Measurements from ENCODE around the gene TUBGCP6. TPM values are rescaled to one million over a fixed set of nuclear protein-coding genes. Genes with fewer than 3 reads are reported as not detected.

The TUBGCP6 gene
- total RNA-seq, 2 donors from 2014 or later: 64.9 to 69.7 TPM

GRCh38 chr22:50255607-50256006 lies 10.8 kb upstream of the TUBGCP6 start:
- DNase-seq (no peak), ATAC-seq (replicated peaks in 1 of 2) (no peak)
- Mint-ChIP-seq H3K36me3 (ENCODE audit: insufficient read depth in 2 of 2) (no peaks in the 10 kb centered on the region), H3K9me3 (no peaks in the 10 kb centered on the region), H3K27me3 (ENCODE audit: low read depth) (no peaks in the 10 kb centered on the region), H3K4me1 (ENCODE audit: low read depth) (no peaks in the 10 kb centered on the region), H3K4me3 (no peak overlapping the region), H3K27ac (no peak overlapping the region)

DNA sequence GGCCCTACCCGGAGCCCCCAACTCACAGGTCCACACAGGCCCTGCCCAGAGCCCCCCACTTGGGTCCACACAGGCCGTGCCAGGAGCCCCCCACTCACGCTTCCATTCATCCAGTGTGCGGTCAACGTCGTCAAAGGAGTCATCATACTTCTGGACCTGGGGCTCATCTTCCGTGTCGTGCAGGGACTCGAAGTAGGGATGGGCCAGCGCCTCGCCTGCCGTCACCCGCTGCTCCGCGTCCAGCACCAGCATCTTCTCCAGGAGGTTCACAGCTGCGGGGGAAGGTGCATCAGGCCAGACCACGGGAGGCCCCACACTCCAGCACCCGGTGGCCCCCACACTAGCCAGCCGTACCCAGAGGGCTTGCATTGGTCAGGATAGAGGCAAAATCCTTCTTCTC lies 10.3 kb upstream of the TUBGCP6 start:
- DNase-seq: no peak
- H3K9me3 Mint-ChIP-seq: no peaks in the 10 kb centered on the region
- H3K27me3 Mint-ChIP-seq (ENCODE audit: low read depth): no peaks in the 10 kb centered on the region
- ATAC-seq (replicated peaks in 1 of 2): no peak
- peaks cover 3% of the 10 kb centered on the region for H3K4me1 Mint-ChIP-seq (ENCODE audit: low read depth)
- no peak overlapping the region for H3K4me3 Mint-ChIP-seq
- H3K36me3 Mint-ChIP-seq (ENCODE audit: insufficient read depth in 2 of 2): no peaks in the 10 kb centered on the region
- no peak overlapping the region for H3K27ac Mint-ChIP-seq

DNA sequence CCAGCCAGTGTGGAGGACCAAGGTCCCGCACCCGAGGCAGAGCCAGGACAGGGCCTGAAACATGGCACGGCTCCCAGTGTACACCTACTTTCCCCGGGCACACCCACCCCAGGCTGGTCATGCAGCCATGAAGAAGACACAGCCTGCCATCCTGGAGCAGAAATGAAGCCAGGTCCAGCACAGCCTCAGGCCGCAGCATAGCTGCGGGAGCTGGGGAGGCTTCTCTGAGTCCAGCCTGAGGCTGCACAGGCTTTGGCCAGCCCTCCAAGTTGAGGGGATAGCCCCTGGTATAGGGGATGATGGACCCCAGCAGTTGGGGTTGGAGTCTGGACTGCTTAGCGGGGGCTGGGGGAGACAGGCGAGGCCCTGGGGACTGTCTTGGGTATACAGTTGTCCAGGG lies 9.1 kb upstream of the TUBGCP6 start:
- peaks cover 6% of the 10 kb centered on the region for H3K4me1 Mint-ChIP-seq (ENCODE audit: low read depth)
- H3K9me3 Mint-ChIP-seq: no peaks in the 10 kb centered on the region
- no peak overlapping the region for H3K27ac Mint-ChIP-seq
- H3K36me3 Mint-ChIP-seq (ENCODE audit: insufficient read depth in 2 of 2): no peaks in the 10 kb centered on the region
- DNase-seq: no peak
- H3K4me3 Mint-ChIP-seq: no peak overlapping the region
- H3K27me3 Mint-ChIP-seq (ENCODE audit: low read depth): no peaks in the 10 kb centered on the region
- ATAC-seq (replicated peaks in 1 of 2): no peak

DNA sequence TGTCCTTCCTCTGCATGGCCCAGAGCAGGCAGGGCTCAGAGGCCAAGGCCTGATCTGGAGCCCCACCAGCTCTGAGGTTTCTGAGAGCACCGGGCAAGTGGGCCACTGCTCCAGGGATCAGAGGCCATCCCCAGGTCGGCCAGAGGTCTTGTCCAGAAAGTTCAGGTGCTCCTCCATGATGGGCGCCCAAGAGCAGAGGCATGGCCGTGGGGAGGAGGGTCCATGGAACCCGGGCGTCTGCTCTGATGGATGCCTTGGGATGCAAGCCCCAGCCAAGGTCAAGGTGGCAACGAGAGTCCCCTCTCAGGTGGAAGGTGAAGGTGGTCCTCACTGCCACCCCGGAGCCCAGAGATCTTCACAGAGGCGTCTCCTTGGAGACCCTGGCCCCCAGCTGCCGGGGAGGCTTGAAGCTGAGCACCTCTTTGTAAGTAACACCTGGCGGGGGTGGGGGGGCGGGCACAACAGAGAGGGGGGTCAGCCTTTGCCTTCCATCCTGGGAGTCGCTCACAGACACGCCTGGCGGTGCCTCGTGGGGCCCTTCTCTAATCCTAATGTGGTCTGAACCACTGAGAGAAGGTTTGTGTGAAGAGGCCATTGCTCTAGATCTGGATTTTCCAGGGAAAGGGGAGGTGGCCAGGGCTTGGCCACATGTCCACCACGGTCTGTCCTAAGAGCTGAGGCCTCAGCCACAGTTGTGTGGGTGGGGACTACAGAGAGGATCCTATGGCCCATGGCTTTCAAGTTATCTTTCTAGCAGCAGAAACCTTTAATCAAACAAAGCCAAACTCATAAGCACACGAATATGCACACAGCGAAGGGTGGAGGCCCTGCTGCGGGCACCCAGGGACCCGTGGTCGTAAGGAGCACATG lies 8.5 kb upstream of the TUBGCP6 start:
- Mint-ChIP-seq H3K27ac (no peak overlapping the region), H3K4me1 (ENCODE audit: low read depth) (peaks cover 6% of the 10 kb centered on the region), H3K36me3 (ENCODE audit: insufficient read depth in 2 of 2) (no peaks in the 10 kb centered on the region)

DNA sequence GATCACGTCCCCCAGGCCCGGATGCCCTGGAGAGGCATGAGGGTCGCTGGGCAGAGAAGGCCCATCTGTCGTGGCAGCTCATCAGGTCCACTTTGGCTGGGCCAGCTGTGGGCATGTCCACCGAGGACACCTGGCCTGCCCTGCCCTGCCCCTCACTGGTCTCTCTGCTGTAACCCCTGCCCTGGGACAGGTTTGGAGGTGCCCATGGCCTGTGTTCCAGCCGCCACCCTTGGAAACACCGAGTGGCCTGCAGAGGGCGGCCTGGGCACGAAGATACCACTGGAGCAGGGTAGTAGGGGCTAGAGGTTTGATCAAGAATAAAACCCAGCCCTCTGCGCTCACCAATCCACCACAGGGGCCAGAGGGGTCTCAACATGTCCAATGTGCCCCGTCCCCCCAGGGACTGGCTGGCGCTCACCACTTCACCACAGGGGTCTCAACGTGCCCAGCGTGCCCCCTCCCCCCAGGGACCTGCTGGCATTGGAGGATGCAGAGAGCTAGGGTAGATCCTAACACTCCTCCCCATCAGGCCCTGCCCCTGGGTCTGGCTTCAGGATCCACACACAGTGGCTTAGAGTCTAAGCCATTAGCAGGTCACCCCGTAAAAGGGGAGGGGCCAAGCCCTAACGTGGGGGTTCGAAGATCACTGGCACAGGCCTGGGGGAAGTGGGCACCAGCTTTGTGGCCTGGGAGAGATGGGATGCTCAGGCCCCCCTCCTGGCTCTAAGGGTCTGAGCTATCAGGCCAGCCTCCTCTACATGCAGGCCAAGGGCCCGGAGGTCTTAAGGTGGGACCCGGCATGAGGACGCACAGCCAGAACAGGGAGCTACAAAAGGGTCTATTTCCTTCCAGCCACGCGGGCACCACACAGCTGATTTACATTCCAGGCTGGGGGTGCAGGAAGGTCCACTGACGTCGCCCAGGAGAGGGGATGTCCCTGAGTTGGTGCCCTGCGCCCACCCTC lies 7.5 kb upstream of the TUBGCP6 start:
- Mint-ChIP-seq H3K9me3 (no peaks in the 10 kb centered on the region), H3K27me3 (ENCODE audit: low read depth) (no peaks in the 10 kb centered on the region), H3K27ac (no peak overlapping the region), H3K4me1 (ENCODE audit: low read depth) (peaks cover 13% of the 10 kb centered on the region), H3K36me3 (ENCODE audit: insufficient read depth in 2 of 2) (peaks cover 0 to under 1% of the 10 kb centered on the region in 2 donors), H3K4me3 (peak overlapping the region; percentile 50 to 85)
- ATAC-seq (replicated peaks in 1 of 2) (peak; percentile 64 to 67), DNase-seq (peak; percentile 80 to 81)

More for the DNA sequence above, 8.5 kb upstream of the TUBGCP6 start:
- no peak for DNase-seq
- no peak overlapping the region for H3K4me3 Mint-ChIP-seq
- no peak for ATAC-seq (replicated peaks in 1 of 2)
- H3K9me3 Mint-ChIP-seq: no peaks in the 10 kb centered on the region
- H3K27me3 Mint-ChIP-seq (ENCODE audit: low read depth): no peaks in the 10 kb centered on the region

DNA sequence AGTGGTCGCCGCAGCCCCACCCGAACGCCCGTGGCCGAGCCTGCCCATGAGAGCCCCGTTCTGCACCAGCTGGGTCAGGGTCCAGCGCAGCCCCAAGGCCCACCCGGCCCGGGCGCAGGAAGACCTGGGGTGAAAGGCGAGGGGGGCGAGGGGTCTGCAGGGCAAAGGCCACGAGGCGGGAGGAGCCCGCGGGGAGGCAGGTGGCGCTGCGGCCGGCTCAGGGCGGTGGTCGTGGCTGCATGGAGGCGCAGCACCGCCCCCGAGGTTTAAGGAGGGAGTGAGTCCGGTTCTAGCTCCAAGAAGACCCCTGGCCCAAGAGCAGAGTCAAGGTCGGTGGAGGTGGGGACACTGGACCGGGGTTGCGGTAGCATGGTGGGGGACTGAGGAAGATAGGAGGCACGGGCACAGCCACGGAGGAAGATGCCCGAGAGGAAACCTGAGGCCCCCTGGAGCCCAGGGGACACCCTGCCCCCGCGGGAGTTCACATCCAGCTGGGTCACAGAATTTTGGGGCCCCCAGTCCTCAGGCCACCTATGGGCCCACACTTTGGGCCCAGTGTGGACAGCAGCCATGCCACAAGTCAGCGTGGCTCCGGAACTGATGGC lies 6.8 kb upstream of the TUBGCP6 start:
- H3K4me3 Mint-ChIP-seq: peak overlapping the region; percentile 39 to 85
- H3K9me3 Mint-ChIP-seq: no peaks in the 10 kb centered on the region
- no peak for DNase-seq
- H3K27ac Mint-ChIP-seq: no peak overlapping the region
- H3K36me3 Mint-ChIP-seq (ENCODE audit: insufficient read depth in 2 of 2): peaks cover 0 to 2% of the 10 kb centered on the region in 2 donors
- H3K4me1 Mint-ChIP-seq (ENCODE audit: low read depth): peaks cover 13% of the 10 kb centered on the region
- ATAC-seq (replicated peaks in 1 of 2): peak; percentile 1 to 6
- no peaks in the 10 kb centered on the region for H3K27me3 Mint-ChIP-seq (ENCODE audit: low read depth)

DNA sequence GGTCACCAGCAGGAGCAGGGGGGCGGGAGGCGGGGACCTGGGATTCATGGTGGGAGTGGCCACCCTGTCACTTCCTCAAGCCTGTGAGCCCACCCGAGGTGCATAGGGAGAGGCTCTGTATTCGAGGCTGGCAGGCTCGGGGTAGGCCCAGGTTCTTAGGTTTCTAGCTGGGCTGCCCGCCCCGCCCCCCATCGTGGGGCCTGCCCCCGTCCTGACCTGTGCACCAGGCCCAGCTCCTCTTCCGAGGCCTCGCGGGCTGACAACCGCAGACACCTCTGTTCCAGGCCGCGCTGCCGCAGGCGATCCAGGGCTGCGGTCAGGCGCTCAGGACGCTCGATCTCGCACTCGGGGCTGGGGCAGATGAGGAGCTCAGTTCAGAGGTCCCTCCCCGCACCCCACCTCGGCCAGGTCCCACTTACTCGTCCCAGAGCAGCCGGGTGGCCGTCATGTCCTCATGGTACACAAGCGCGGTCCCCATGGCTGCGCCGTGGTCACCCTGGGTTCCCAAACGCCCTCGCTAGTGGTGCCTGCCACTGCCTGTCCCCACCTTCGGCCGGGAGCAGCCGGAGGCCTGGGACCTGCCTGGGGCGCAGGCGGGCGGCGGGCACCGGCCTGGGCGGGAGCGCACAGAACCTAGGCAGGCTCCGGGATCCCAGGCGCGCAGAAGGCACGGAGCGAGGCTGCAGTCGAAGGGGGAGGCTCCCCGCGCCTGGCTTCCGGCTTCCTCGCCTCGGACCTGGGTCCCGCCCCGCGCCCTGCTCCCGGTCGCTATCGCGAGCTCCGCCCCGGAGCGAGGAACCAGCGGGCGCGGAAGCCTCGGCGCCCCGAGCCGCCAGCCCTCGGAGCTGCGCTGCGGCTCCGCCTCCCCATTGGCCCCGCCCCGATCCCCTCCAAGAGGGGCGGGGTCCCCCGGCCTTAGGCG lies 6.0 kb upstream of the TUBGCP6 start, which contains the start of gene HDAC10:
TSS of gene HDAC10 (minus strand) at position 711 of the 922 bp plus-strand sequence. CDS start at position 478, 233 bp downstream.
- ATAC-seq (replicated peaks in 1 of 2) (peak; percentile 87), DNase-seq (peak; percentile 90)
- H3K27me3 Mint-ChIP-seq (ENCODE audit: low read depth): no peaks in the 10 kb centered on the region
- H3K4me3 Mint-ChIP-seq: peak within 1 kb of the TSS; percentile 85 to 87
- no peaks in the 10 kb centered on the region for H3K9me3 Mint-ChIP-seq
- H3K36me3 Mint-ChIP-seq (ENCODE audit: insufficient read depth in 2 of 2): peaks cover 0 to 2% of the 10 kb centered on the region in 2 donors
- H3K4me1 Mint-ChIP-seq (ENCODE audit: low read depth): peaks cover 13% of the 10 kb centered on the region
- H3K27ac Mint-ChIP-seq: no peak within 1 kb of the TSS

DNA sequence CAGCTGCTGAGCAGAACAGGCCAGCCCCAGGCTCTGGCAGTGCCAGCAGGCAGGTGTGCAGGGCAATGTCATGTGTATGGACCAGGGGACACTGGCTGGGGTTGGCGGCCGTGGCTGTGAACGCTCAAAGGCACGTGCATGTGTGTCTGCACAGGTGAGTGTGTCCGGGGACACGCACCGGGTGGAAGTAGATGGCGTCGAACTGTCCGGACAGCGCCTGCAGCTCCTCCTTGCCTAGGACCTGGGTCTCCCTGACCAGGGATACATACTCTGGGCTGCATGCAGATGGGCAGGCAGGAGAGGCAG lies 5.4 kb upstream of the TUBGCP6 start:
- no peak for DNase-seq
- ATAC-seq (replicated peaks in 1 of 2): no peak

DNA sequence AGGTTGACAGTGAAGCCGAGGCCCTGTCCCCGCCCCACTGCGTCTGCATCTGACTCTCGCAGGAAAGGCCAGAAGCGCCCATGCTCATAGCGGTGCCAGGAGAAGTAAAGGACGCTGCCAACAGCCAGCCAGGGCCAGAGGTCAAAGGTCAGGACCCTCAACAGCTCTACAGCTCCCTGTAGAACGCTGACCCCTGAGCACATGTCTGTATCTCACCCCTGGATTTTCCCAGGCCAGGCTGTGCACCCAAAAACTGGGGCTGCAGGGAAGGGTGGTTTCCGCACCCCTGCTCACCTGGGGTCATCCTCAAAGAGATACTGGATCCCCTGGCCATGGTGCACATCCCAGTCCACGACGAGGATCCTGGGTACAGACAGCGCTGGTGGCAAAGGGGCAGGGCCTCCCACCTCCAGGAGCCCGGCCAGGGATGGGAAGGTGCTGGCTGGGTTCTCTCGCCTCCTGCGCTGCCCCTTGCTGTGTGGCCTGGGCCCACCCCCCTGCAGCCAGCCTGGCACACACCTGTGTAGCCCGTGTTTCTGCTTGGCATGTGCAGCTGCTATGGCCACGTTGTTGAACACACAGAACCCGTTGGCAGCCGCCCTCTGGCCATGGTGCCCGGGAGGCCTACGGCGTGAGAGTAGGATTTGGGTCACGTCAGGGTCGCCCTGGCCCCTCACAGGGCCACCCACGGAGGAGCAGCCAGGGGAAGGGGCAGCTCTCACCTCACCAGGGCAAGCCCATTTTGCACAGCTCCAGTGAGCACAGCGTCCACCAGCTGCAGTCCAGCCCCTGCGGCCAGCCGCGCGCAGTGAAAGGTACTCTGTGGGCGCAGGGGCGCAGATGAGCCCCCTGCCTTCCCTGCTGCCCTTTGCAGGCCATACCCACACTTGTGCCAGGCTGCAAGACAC lies 4.8 kb upstream of the TUBGCP6 start:
- H3K36me3 Mint-ChIP-seq (ENCODE audit: insufficient read depth in 2 of 2): peaks cover 3 to 5% of the 10 kb centered on the region in 2 donors

More for the DNA sequence above, 5.4 kb upstream of the TUBGCP6 start:
- Mint-ChIP-seq H3K9me3 (no peaks in the 10 kb centered on the region), H3K4me1 (ENCODE audit: low read depth) (peaks cover 13% of the 10 kb centered on the region), H3K4me3 (peak overlapping the region; percentile 85 to 87), H3K27me3 (ENCODE audit: low read depth) (no peaks in the 10 kb centered on the region), H3K36me3 (ENCODE audit: insufficient read depth in 2 of 2) (peaks cover 0 to 2% of the 10 kb centered on the region in 2 donors), H3K27ac (no peak overlapping the region)

DNA sequence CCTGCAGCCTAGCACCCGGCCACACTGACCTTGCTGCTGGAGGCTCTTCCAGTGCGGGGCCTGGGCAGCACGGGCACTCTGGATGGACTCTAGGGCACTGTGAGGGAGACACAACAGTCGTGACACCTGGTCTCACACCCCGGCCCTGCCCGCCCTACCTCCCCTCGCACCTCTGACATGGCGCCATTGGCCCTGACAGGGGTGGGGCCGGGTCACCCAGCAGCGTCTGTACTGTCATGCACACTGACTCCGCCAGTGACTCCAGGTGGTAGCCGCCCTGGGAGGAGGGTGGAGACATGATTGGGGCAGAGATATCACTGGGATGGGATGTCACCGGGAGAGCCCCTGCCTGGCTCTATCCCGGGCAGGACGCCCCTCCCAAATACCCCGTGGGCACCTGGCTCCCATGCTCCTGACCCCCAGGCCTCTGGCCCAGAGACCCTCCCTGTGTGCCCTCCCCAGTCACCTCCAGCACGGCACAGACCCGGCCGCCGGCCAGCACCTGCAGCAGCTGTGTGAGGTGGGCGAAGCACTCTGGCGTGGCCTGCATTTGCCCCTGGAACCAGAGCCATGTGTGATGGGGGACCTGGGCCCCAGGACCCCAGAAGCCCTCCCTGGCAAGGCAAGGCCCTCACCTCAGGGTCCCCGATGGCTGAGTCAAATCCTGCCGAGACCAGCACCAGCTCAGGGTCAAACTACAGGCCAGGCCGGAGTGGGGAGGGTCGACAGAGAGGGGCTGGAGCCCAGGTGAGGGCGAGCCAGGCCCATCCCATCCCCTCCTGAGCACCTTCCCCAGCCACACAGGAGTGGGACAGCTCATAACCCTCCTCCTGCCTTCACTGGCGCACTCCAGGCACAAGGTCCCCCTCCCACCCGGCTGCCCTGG lies 3.6 kb upstream of the TUBGCP6 start:
- ATAC-seq (replicated peaks in 1 of 2) (no peak), DNase-seq (no peak)
- Mint-ChIP-seq H3K36me3 (ENCODE audit: insufficient read depth in 2 of 2) (peaks cover 5 to 6% of the 10 kb centered on the region in 2 donors), H3K9me3 (no peaks in the 10 kb centered on the region), H3K27me3 (ENCODE audit: low read depth) (no peaks in the 10 kb centered on the region), H3K4me1 (ENCODE audit: low read depth) (peaks cover 25% of the 10 kb centered on the region), H3K27ac (no peak overlapping the region), H3K4me3 (no peak overlapping the region)

More for the DNA sequence above, 4.8 kb upstream of the TUBGCP6 start:
- Mint-ChIP-seq H3K9me3 (no peaks in the 10 kb centered on the region), H3K4me1 (ENCODE audit: low read depth) (peaks cover 18% of the 10 kb centered on the region), H3K27ac (no peak overlapping the region), H3K4me3 (peak overlapping the region; percentile 85 to 87), H3K27me3 (ENCODE audit: low read depth) (no peaks in the 10 kb centered on the region)
- ATAC-seq (replicated peaks in 1 of 2) (no peak), DNase-seq (no peak)
